Measurements from ENCODE around the gene AASDH.
A peak's percentile ranks its signal among the peaks of the same experiment; 100 is the strongest.

AASDH gene

GRCh38 chr4:56414135-56414670 lies 26.9 kb upstream of the AASDH start:
- Mint-ChIP-seq H3K27me3 (no peaks in the 10 kb centered on the region), H3K4me1 (ENCODE audit: low read depth) (peaks cover 37% of the 10 kb centered on the region), H3K27ac (no peak overlapping the region), H3K4me3 (no peak overlapping the region), H3K9me3 (no peaks in the 10 kb centered on the region), H3K36me3 (ENCODE audit: low read depth) (no peaks in the 10 kb centered on the region)

- Mint-ChIP-seq H3K36me3 (ENCODE audit: low read depth) (peaks cover 24% of the 10 kb centered on the region), H3K4me3 (no peak overlapping the region), H3K27ac (peak overlapping the region; percentile 64), H3K9me3 (no peaks in the 10 kb centered on the region), H3K27me3 (no peaks in the 10 kb centered on the region), H3K4me1 (ENCODE audit: low read depth) (peaks cover 33% of the 10 kb centered on the region)
Observed at GRCh38 chr4:56410247-56411062, 23.2 kb upstream of the AASDH start.

- H3K36me3 Mint-ChIP-seq (ENCODE audit: low read depth): peaks cover 31% of the 10 kb centered on the region
- H3K4me1 Mint-ChIP-seq (ENCODE audit: low read depth): peaks cover 33% of the 10 kb centered on the region
- no peaks in the 10 kb centered on the region for H3K9me3 Mint-ChIP-seq
- H3K4me3 Mint-ChIP-seq: no peak overlapping the region
- H3K27ac Mint-ChIP-seq: no peak overlapping the region
- no peaks in the 10 kb centered on the region for H3K27me3 Mint-ChIP-seq
Observed at GRCh38 chr4:56409511-56410090, 22.3 kb upstream of the AASDH start.

- peaks cover 37% of the 10 kb centered on the region for H3K36me3 Mint-ChIP-seq (ENCODE audit: low read depth)
- H3K4me1 Mint-ChIP-seq (ENCODE audit: low read depth): peaks cover 33% of the 10 kb centered on the region
- no peak overlapping the region for H3K4me3 Mint-ChIP-seq
- H3K27me3 Mint-ChIP-seq: no peaks in the 10 kb centered on the region
- no peaks in the 10 kb centered on the region for H3K9me3 Mint-ChIP-seq
- H3K27ac Mint-ChIP-seq: no peak overlapping the region
Observed at GRCh38 chr4:56408978-56409377, 21.7 kb upstream of the AASDH start.

- peaks cover 16% of the 10 kb centered on the region for H3K4me1 Mint-ChIP-seq (ENCODE audit: low read depth)
- H3K4me3 Mint-ChIP-seq: no peak overlapping the region
- H3K27ac Mint-ChIP-seq: no peak overlapping the region
- no peaks in the 10 kb centered on the region for H3K9me3 Mint-ChIP-seq
- H3K36me3 Mint-ChIP-seq (ENCODE audit: low read depth): peaks cover 54% of the 10 kb centered on the region
- no peaks in the 10 kb centered on the region for H3K27me3 Mint-ChIP-seq
Observed at GRCh38 chr4:56406151-56406550, 18.9 kb upstream of the AASDH start.

GRCh38 chr4:56405016-56405415 lies 17.7 kb upstream of the AASDH start:
- no peaks in the 10 kb centered on the region for H3K27me3 Mint-ChIP-seq
- no peak overlapping the region for H3K27ac Mint-ChIP-seq
- H3K9me3 Mint-ChIP-seq: no peaks in the 10 kb centered on the region
- H3K36me3 Mint-ChIP-seq (ENCODE audit: low read depth): peaks cover 63% of the 10 kb centered on the region
- H3K4me3 Mint-ChIP-seq: no peak overlapping the region
- H3K4me1 Mint-ChIP-seq (ENCODE audit: low read depth): peaks cover 6% of the 10 kb centered on the region

- no peaks in the 10 kb centered on the region for H3K4me1 Mint-ChIP-seq (ENCODE audit: low read depth)
- H3K27ac Mint-ChIP-seq: no peak overlapping the region
- no peak overlapping the region for H3K4me3 Mint-ChIP-seq
- no peaks in the 10 kb centered on the region for H3K27me3 Mint-ChIP-seq
- H3K36me3 Mint-ChIP-seq (ENCODE audit: low read depth): peaks cover 64% of the 10 kb centered on the region
- H3K9me3 Mint-ChIP-seq: no peaks in the 10 kb centered on the region
Observed at GRCh38 chr4:56400560-56400959, 13.3 kb upstream of the AASDH start.

- no peaks in the 10 kb centered on the region for H3K27me3 Mint-ChIP-seq
- H3K36me3 Mint-ChIP-seq (ENCODE audit: low read depth): peaks cover 46% of the 10 kb centered on the region
- H3K9me3 Mint-ChIP-seq: no peaks in the 10 kb centered on the region
- H3K27ac Mint-ChIP-seq: no peak overlapping the region
- H3K4me3 Mint-ChIP-seq: no peak overlapping the region
- peaks cover 36% of the 10 kb centered on the region for H3K4me1 Mint-ChIP-seq (ENCODE audit: low read depth)
Observed at GRCh38 chr4:56391270-56391669, 4.0 kb upstream of the AASDH start.

- H3K27ac Mint-ChIP-seq: no peak overlapping the region
- H3K36me3 Mint-ChIP-seq (ENCODE audit: low read depth): peaks cover 31% of the 10 kb centered on the region
- peaks cover 46% of the 10 kb centered on the region for H3K4me1 Mint-ChIP-seq (ENCODE audit: low read depth)
- no peaks in the 10 kb centered on the region for H3K9me3 Mint-ChIP-seq
- H3K4me3 Mint-ChIP-seq: no peak overlapping the region
- no peaks in the 10 kb centered on the region for H3K27me3 Mint-ChIP-seq
Observed at GRCh38 chr4:56389558-56389957, 2.3 kb upstream of the AASDH start.

GRCh38 chr4:56388306-56388705 lies 1.0 kb upstream of the AASDH start:
- Mint-ChIP-seq H3K9me3 (no peaks in the 10 kb centered on the region), H3K27me3 (no peaks in the 10 kb centered on the region), H3K4me3 (peak overlapping the region; percentile 97), H3K4me1 (ENCODE audit: low read depth) (peaks cover 52% of the 10 kb centered on the region), H3K36me3 (ENCODE audit: low read depth) (peaks cover 26% of the 10 kb centered on the region), H3K27ac (peak overlapping the region; percentile 99)

- H3K27ac Mint-ChIP-seq: peak overlapping the region; percentile 49
Observed at GRCh38 chr4:56386091-56386490, 1.2 kb downstream of the AASDH start.

GRCh38 chr4:56375458-56375857 lies 11.8 kb downstream of the AASDH start:
- Mint-ChIP-seq H3K27me3 (no peaks in the 10 kb centered on the region), H3K4me3 (no peak overlapping the region), H3K9me3 (no peaks in the 10 kb centered on the region), H3K36me3 (ENCODE audit: low read depth) (peaks cover 25% of the 10 kb centered on the region), H3K4me1 (ENCODE audit: low read depth) (no peaks in the 10 kb centered on the region), H3K27ac (peak overlapping the region; percentile 36)

More at GRCh38 chr4:56386091-56386490, 1.2 kb downstream of the AASDH start:
- H3K4me1 Mint-ChIP-seq (ENCODE audit: low read depth): peaks cover 52% of the 10 kb centered on the region
- H3K36me3 Mint-ChIP-seq (ENCODE audit: low read depth): peaks cover 19% of the 10 kb centered on the region
- H3K4me3 Mint-ChIP-seq: peak overlapping the region; percentile 97
- H3K27me3 Mint-ChIP-seq: no peaks in the 10 kb centered on the region
- no peaks in the 10 kb centered on the region for H3K9me3 Mint-ChIP-seq

- peaks cover 27% of the 10 kb centered on the region for H3K36me3 Mint-ChIP-seq (ENCODE audit: low read depth)
- no peaks in the 10 kb centered on the region for H3K9me3 Mint-ChIP-seq
- H3K4me3 Mint-ChIP-seq: no peak overlapping the region
- no peaks in the 10 kb centered on the region for H3K27me3 Mint-ChIP-seq
- no peaks in the 10 kb centered on the region for H3K4me1 Mint-ChIP-seq (ENCODE audit: low read depth)
- H3K27ac Mint-ChIP-seq: no peak overlapping the region
Observed at GRCh38 chr4:56374956-56375355, 12.3 kb downstream of the AASDH start.

GRCh38 chr4:56372774-56373173 lies 14.5 kb downstream of the AASDH start:
- H3K4me1 Mint-ChIP-seq (ENCODE audit: low read depth): no peaks in the 10 kb centered on the region

GRCh38 chr4:56371426-56372220 lies 15.7 kb downstream of the AASDH start:
- Mint-ChIP-seq H3K27me3 (no peaks in the 10 kb centered on the region), H3K4me1 (ENCODE audit: low read depth) (no peaks in the 10 kb centered on the region), H3K9me3 (no peaks in the 10 kb centered on the region), H3K36me3 (ENCODE audit: low read depth) (peaks cover 37% of the 10 kb centered on the region), H3K27ac (no peak overlapping the region), H3K4me3 (no peak overlapping the region)

More at GRCh38 chr4:56372774-56373173, 14.5 kb downstream of the AASDH start:
- H3K27ac Mint-ChIP-seq: no peak overlapping the region
- no peak overlapping the region for H3K4me3 Mint-ChIP-seq
- H3K9me3 Mint-ChIP-seq: no peaks in the 10 kb centered on the region
- H3K36me3 Mint-ChIP-seq (ENCODE audit: low read depth): peaks cover 41% of the 10 kb centered on the region
- no peaks in the 10 kb centered on the region for H3K27me3 Mint-ChIP-seq

Data from stimulated activated naive CD8-positive, alpha-beta T cell treated with anti-CD3 and anti-CD28 coated beads, Interleukin-15, Interleukin-2, amounts not matched to agents 100 ng/mL and 50 ng/mL, for 24 hours (primary cell).